IMR-90 (cell line): ENCODE results near the gene PNKP.

Experiments
- CEBPB ChIP-seq: IDR thresholded peaks from 2 replicates; pipeline ENCODE4 v1.6.1; 2012; ENCODE audit warnings: low read depth, low read length, improper control_type of control experiment
- CHD1 ChIP-seq: IDR thresholded peaks from 2 replicates; pipeline ENCODE4 v1.6.1; 2012; ENCODE audit warnings: low read depth, low read length, improper control_type of control experiment
- CTCF ChIP-seq: conservative IDR thresholded peaks from 2 replicates; pipeline ENCODE4 v1.5.1; 2012; ENCODE audit warnings: mild to moderate bottlenecking, low read depth, low read length, improper control_type of control experiment
- FOS ChIP-seq: fragments of 150-350 bp; IDR thresholded peaks from 2 replicates; pipeline ENCODE4 v1.6.1; 2016; ENCODE audit warnings: low read depth, low read length
- MAFK ChIP-seq: IDR thresholded peaks from 2 replicates; pipeline ENCODE4 v1.6.1; 2012; ENCODE audit warnings: low read depth, low read length, improper control_type of control experiment
- MAZ ChIP-seq: IDR thresholded peaks from 2 replicates; pipeline ENCODE4 v1.6.1; 2012; ENCODE audit warnings: low read depth, mild to moderate bottlenecking, low read length, improper control_type of control experiment, moderate library complexity, borderline replicate concordance
- NFE2L2 ChIP-seq: fragments of 150-350 bp; IDR thresholded peaks from 2 replicates; pipeline ENCODE4 v1.6.1; 2016; ENCODE audit warnings: low read depth, mild to moderate bottlenecking, low read length
- POLR2A ChIP-seq: IDR thresholded peaks from 2 replicates; pipeline ENCODE4 v1.6.1; 2012; ENCODE audit warnings: mild to moderate bottlenecking, low read depth, low read length
- RAD21 ChIP-seq: IDR thresholded peaks from 2 replicates; pipeline ENCODE4 v1.6.1; 2012; ENCODE audit warnings: low read length, improper control_type of control experiment
- RFX5 ChIP-seq: IDR thresholded peaks from 2 replicates; pipeline ENCODE4 v1.8.0; 2012; ENCODE audit warnings: low read depth, mild to moderate bottlenecking, low read length, moderate library complexity
- SMC3 ChIP-seq: fragments of 150-350 bp; IDR thresholded peaks from 2 replicates; pipeline ENCODE4 v1.6.1; 2016; ENCODE audit warnings: low read depth, mild to moderate bottlenecking, antibody characterized with exemption, low read length, moderate library complexity
- USF2 ChIP-seq: fragments of 150-350 bp; IDR thresholded peaks from 2 replicates; pipeline ENCODE4 v1.6.1; 2017; ENCODE audit warnings: mild to moderate bottlenecking, antibody characterized with exemption, low read length, low read depth

- no peak for TF ChIP-seq POLR2A
- TF ChIP-seq CTCF, result no peak
- no peak for TF ChIP-seq MAFK
- TF ChIP-seq FOS, result no peak
- no peak for TF ChIP-seq USF2
- TF ChIP-seq NFE2L2, result no peak
- no peak for TF ChIP-seq CEBPB
- no peak for TF ChIP-seq MAZ
- TF ChIP-seq RFX5, result no peak
- TF ChIP-seq CHD1, result no peak
- TF ChIP-seq SMC3, result no peak
- no peak for TF ChIP-seq RAD21
Measured at GRCh38 chr19:49887037-49887664, 19.8 kb upstream of the PNKP start.
